Fibroblast of pulmonary artery (primary cell): ENCODE results near the gene DBNDD2.

Source experiments
- DNase-seq: peaks from one replicate; pipeline ENCODE4 v3.0.0-alpha.2; 2010; ENCODE audit warnings: low read depth
- H3K4me3 ChIP-seq: replicated peaks from 2 replicates; pipeline ENCODE4 v1.5.1; 2011; ENCODE audit warnings: low read depth, mild to moderate bottlenecking, control low read depth, low read length, moderate library complexity
- CTCF ChIP-seq: IDR thresholded peaks from 2 replicates; pipeline ENCODE4 v1.5.1; 2011; ENCODE audit warnings: mild to moderate bottlenecking, control low read depth, low read length, inconsistent platforms; ENCODE audit errors: missing control alignments

Gene DBNDD2

GRCh38 chr20:45372241-45372640 lies 35.8 kb upstream of the DBNDD2 start:
- TF ChIP-seq CTCF: no peak
- DNase-seq: no peak
- H3K4me3 ChIP-seq: no peak overlapping the region

- peak overlapping the region; percentile 54 for H3K4me3 ChIP-seq
- no peak for DNase-seq
- no peak for TF ChIP-seq CTCF
These were observed 35.3 kb upstream of the DBNDD2 start for GRCh38 chr20:45372646-45373352.

GRCh38 chr20:45373353-45374100 lies 34.6 kb upstream of the DBNDD2 start:
- H3K4me3 ChIP-seq: peak overlapping the region; percentile 54
- DNase-seq: peak; percentile 86
- TF ChIP-seq CTCF: peak; percentile 88

GRCh38 chr20:45374101-45374467 lies 34.0 kb upstream of the DBNDD2 start:
- peak overlapping the region; percentile 54 for H3K4me3 ChIP-seq
- no peak for DNase-seq
- TF ChIP-seq CTCF: no peak

GRCh38 chr20:45374966-45375365 lies 33.1 kb upstream of the DBNDD2 start:
- H3K4me3 ChIP-seq: no peak overlapping the region
- TF ChIP-seq CTCF: no peak
- DNase-seq: no peak

- H3K4me3 ChIP-seq: no peak overlapping the region
- no peak for TF ChIP-seq CTCF
- no peak for DNase-seq
These were observed 30.8 kb upstream of the DBNDD2 start for GRCh38 chr20:45377269-45377668.
